Aorta (tissue), 5 donors: ENCODE measurements around the gene FSCN2. TPM values are rescaled to one million over a fixed set of nuclear protein-coding genes. Genes with fewer than 3 reads are reported as not detected.

Experiments used
- ATAC-seq: fragments of 200-7000 bp; cut with Tn5 transposase; one replicate; pipeline ENCODE4 v1.9.1; 2022; ENCODE audit warnings: moderate library complexity; ENCODE audit not compliant: low FRiP score
- DNase-seq, 2 donors: peaks; one replicate each; pipeline ENCODE4 v3.0.0-alpha.2; 2020
- H3K27ac ChIP-seq, 2 donors: one replicate each; pipeline ENCODE4 v1.5.1; 2013; ENCODE audit warnings: low read length in 2 of 2, mild to moderate bottlenecking in 2 of 2, moderate library complexity in 2 of 2, control low read depth in 1 of 2, inconsistent platforms in 1 of 2, low read depth in 1 of 2
- H3K27me3 ChIP-seq, 2 donors: one replicate each; pipeline ENCODE4 v1.6.1; 2013; ENCODE audit warnings: control low read depth in 1 of 2, low read length in 1 of 2, mild to moderate bottlenecking in 1 of 2, moderate library complexity in 1 of 2; ENCODE audit not compliant: insufficient read depth in 2 of 2, control insufficient read depth in 1 of 2
- H3K36me3 ChIP-seq, 2 donors: one replicate each; pipeline ENCODE4 v1.6.1; 2013; ENCODE audit warnings: control low read depth in 1 of 2, low read length in 1 of 2, mild to moderate bottlenecking in 1 of 2; ENCODE audit not compliant: insufficient read depth in 2 of 2, control insufficient read depth in 1 of 2
- H3K4me1 ChIP-seq, 2 donors: one replicate each; pipeline ENCODE4 v1.6.1; 2013; ENCODE audit warnings: low read length in 2 of 2, control low read depth in 1 of 2, mild to moderate bottlenecking in 1 of 2, moderate library complexity in 1 of 2; ENCODE audit not compliant: insufficient read depth in 2 of 2, control insufficient read depth in 1 of 2
- H3K4me3 ChIP-seq, 2 donors: one replicate each; pipeline ENCODE4 v1.5.1; 2013; ENCODE audit warnings: low read length in 2 of 2, control low read depth in 1 of 2, mild to moderate bottlenecking in 1 of 2
- H3K9me3 ChIP-seq: one replicate; pipeline ENCODE4 v1.6.1; 2013; ENCODE audit warnings: mild to moderate bottlenecking, low read length; ENCODE audit not compliant: control insufficient read depth
- WGBS, 2 donors: extraction: QIAGEN DNeasy Blood & Tissue Kit; methylation state at CpG; one replicate each; pipeline ENCODE4 v1.1.7; 2013; 5-methylcytosine and 5-hydroxymethylcytosine counted together
- intact Hi-C, 2 donors: fragments of 100-400 bp; cut with DNase I; formaldehyde crosslinking; loops; one replicate each; pipeline versions ENCODE4 v1.14.2 to v1.15.0; 2022
- polyA plus RNA-seq, 2 donors: library from polyadenylated mRNA; stranded (reverse); fragments of 200-250 nt; gene quantifications; one replicate each; pipeline ENCODE4 v1.2.3, GENCODE V29; 2013
- total RNA-seq, 2 donors: library from RNA; stranded (reverse); fragmentation: NEBNext Ultra II Directional; extraction: Animal tissue kit (Norgen Biotek cat#: 25700); gene quantifications; one replicate each; pipeline ENCODE4 v1.2.1, GENCODE V29; 2021
- donor health status: healthy with polysubstance abuse.
- donor health status: Bipolar disorder and iron deficiency.
- donor health status: DM: no; HTN: no; CAD: no.
- donor health status: DM: no; HTN: no; CAD: no.
- donor health status: DM: yes; HTN: yes; CAD: no.

Gene FSCN2
- total and polyA plus RNA-seq, 4 donors: 1.0 to 3.1 (median 2.2) TPM

GRCh38 chr17:81535007-81535328, 6.8 kb downstream of the FSCN2 start:
- Histone ChIP-seq H3K27me3 (no peaks in the 10 kb centered on the region), H3K9me3 (no peaks in the 10 kb centered on the region), H3K4me1 (no peaks in the 10 kb centered on the region), H3K36me3 (no peaks in the 10 kb centered on the region), H3K4me3 (no peak overlapping the region), H3K27ac (no peak overlapping the region)
- no peak for ATAC-seq
- intact Hi-C loops: loop anchor here (5.0 kb wide), 1 partner anchor 283 kb away; no protein-coding TSS in a partner anchor
- 75 to 84% methylated on average over 5 of the region's 5 CpGs for WGBS, 2 donors
- DNase-seq: no peak

- no peaks in the 10 kb centered on the region for H3K27me3 ChIP-seq
- no peaks in the 10 kb centered on the region for H3K9me3 ChIP-seq
- WGBS, 2 donors: 63 to 72% methylated on average over 13 of the region's 13 CpGs
- no peaks in the 10 kb centered on the region for H3K4me1 ChIP-seq
- H3K36me3 ChIP-seq: peaks cover 0 to 4% of the 10 kb centered on the region in 2 donors
- no peak for ATAC-seq
- no peak overlapping the region for H3K27ac ChIP-seq
- no peak overlapping the region for H3K4me3 ChIP-seq
- no peak for DNase-seq
- intact Hi-C loops: loop anchor here (5.0 kb wide), 1 partner anchor 283 kb away; no protein-coding TSS in a partner anchor
Measured at GRCh38 chr17:81535480-81536298, 7.5 kb downstream of the FSCN2 start.

- Histone ChIP-seq H3K36me3 (peaks cover 0 to 7% of the 10 kb centered on the region in 2 donors), H3K4me1 (no peaks in the 10 kb centered on the region), H3K9me3 (no peaks in the 10 kb centered on the region), H3K4me3 (no peak overlapping the region), H3K27ac (no peak overlapping the region), H3K27me3 (no peaks in the 10 kb centered on the region)
- ATAC-seq (no peak), DNase-seq (no peak)
- intact Hi-C loops: loop anchor here (5.0 kb wide), 1 partner anchor 284 kb away; no protein-coding TSS in a partner anchor
- 25 to 31% methylated on average over 59 to 89 of the region's 89 CpGs for WGBS, 2 donors
Measured at GRCh38 chr17:81536299-81537290, 8.4 kb downstream of the FSCN2 start.

- no peaks in the 10 kb centered on the region for H3K27me3 ChIP-seq
- DNase-seq (no peak), ATAC-seq (no peak)
- H3K4me1 ChIP-seq: no peaks in the 10 kb centered on the region
- no peaks in the 10 kb centered on the region for H3K9me3 ChIP-seq
- no peak overlapping the region for H3K4me3 ChIP-seq
- H3K36me3 ChIP-seq: peaks cover 0 to 7% of the 10 kb centered on the region in 2 donors
- H3K27ac ChIP-seq: no peak overlapping the region
- WGBS, 2 donors: 21 to 36% methylated on average over 12 to 17 of the region's 17 CpGs
- intact Hi-C loops: loop anchor here (5.0 kb wide), 1 partner anchor 285 kb away; no protein-coding TSS in a partner anchor
Measured at GRCh38 chr17:81537343-81537855, 9.2 kb downstream of the FSCN2 start.

GRCh38 chr17:81537856-81538555, 9.8 kb downstream of the FSCN2 start:
- DNase-seq (no peak), ATAC-seq (no peak)
- no peak overlapping the region for H3K27ac ChIP-seq
- no peaks in the 10 kb centered on the region for H3K4me1 ChIP-seq
- 80 to 82% methylated on average over 26 of the region's 26 CpGs for WGBS, 2 donors
- H3K27me3 ChIP-seq: no peaks in the 10 kb centered on the region
- peaks cover 0 to 9% of the 10 kb centered on the region in 2 donors for H3K36me3 ChIP-seq
- H3K9me3 ChIP-seq: no peaks in the 10 kb centered on the region
- no peak overlapping the region for H3K4me3 ChIP-seq
- intact Hi-C loops: loop anchor here (5.0 kb wide), 1 partner anchor 286 kb away; no protein-coding TSS in a partner anchor

GRCh38 chr17:81538651-81539570, 10.7 kb downstream of the FSCN2 start:
- H3K27ac ChIP-seq: no peak overlapping the region
- H3K4me3 ChIP-seq: no peak overlapping the region
- DNase-seq (no peak), ATAC-seq (no peak)
- intact Hi-C loops: loop anchor here (5.0 kb wide), 1 partner anchor 287 kb away; no protein-coding TSS in a partner anchor
- H3K9me3 ChIP-seq: no peaks in the 10 kb centered on the region
- H3K27me3 ChIP-seq: no peaks in the 10 kb centered on the region
- no peaks in the 10 kb centered on the region for H3K4me1 ChIP-seq
- peaks cover 0 to 9% of the 10 kb centered on the region in 2 donors for H3K36me3 ChIP-seq
- WGBS, 2 donors: 88 to 93% methylated on average over 25 to 26 of the region's 26 CpGs

- Histone ChIP-seq H3K4me3 (no peak overlapping the region), H3K4me1 (no peaks in the 10 kb centered on the region), H3K27ac (no peak overlapping the region), H3K36me3 (peaks cover 0 to 9% of the 10 kb centered on the region in 2 donors), H3K9me3 (no peaks in the 10 kb centered on the region), H3K27me3 (no peaks in the 10 kb centered on the region)
- intact Hi-C loops: loop anchor here (5.0 kb wide), 1 partner anchor 287 kb away; no protein-coding TSS in a partner anchor
- no peak for ATAC-seq
- WGBS, 2 donors: 83 to 87% methylated on average over 9 to 10 of the region's 10 CpGs
- DNase-seq: no peak
Measured at GRCh38 chr17:81539571-81539900, 11.4 kb downstream of the FSCN2 start.
